ENCODE results near the gene RWDD3.

Gene RWDD3

GRCh38 chr1:95245029-95245428, 11.0 kb downstream of the RWDD3 start:
- no peak overlapping the region for H3K4me3 ChIP-seq (ENCODE audit: low read length)
- no peak for DNase-seq (ENCODE audit: low read depth)
- no peak for TF ChIP-seq CTCF (conservative IDR thresholded peaks at IDR 0.05; ENCODE audit: low read length)

- no peak overlapping the region for H3K4me3 ChIP-seq (ENCODE audit: low read length)
- no peak for TF ChIP-seq CTCF (conservative IDR thresholded peaks at IDR 0.05; ENCODE audit: low read length)
- DNase-seq (ENCODE audit: low read depth), result no peak
Measured at GRCh38 chr1:95246511-95246910, 12.5 kb downstream of the RWDD3 start.

- DNase-seq (ENCODE audit: low read depth), result no peak
- H3K4me3 ChIP-seq (ENCODE audit: low read length), result no peak overlapping the region
- TF ChIP-seq CTCF (conservative IDR thresholded peaks at IDR 0.05; ENCODE audit: low read length), result no peak
Measured at GRCh38 chr1:95247607-95248006, 13.6 kb downstream of the RWDD3 start.

GRCh38 chr1:95249916-95250315, 15.9 kb downstream of the RWDD3 start:
- no peak for TF ChIP-seq CTCF (conservative IDR thresholded peaks at IDR 0.05; ENCODE audit: low read length)

GRCh38 chr1:95252422-95252821, 18.4 kb downstream of the RWDD3 start:
- no peak for TF ChIP-seq CTCF (conservative IDR thresholded peaks at IDR 0.05; ENCODE audit: low read length)
- no peak overlapping the region for H3K4me3 ChIP-seq (ENCODE audit: low read length)
- DNase-seq (ENCODE audit: low read depth), result no peak

More at GRCh38 chr1:95249916-95250315, 15.9 kb downstream of the RWDD3 start:
- H3K4me3 ChIP-seq (ENCODE audit: low read length), result no peak overlapping the region
- DNase-seq (ENCODE audit: low read depth), result no peak

GRCh38 chr1:95254959-95255358, 20.9 kb downstream of the RWDD3 start:
- H3K4me3 ChIP-seq (ENCODE audit: low read length), result no peak overlapping the region
- TF ChIP-seq CTCF (conservative IDR thresholded peaks at IDR 0.05; ENCODE audit: low read length), result no peak
- no peak for DNase-seq (ENCODE audit: low read depth)

GRCh38 chr1:95255826-95256225, 21.8 kb downstream of the RWDD3 start:
- no peak for DNase-seq (ENCODE audit: low read depth)
- TF ChIP-seq CTCF (conservative IDR thresholded peaks at IDR 0.05; ENCODE audit: low read length), result no peak
- no peak overlapping the region for H3K4me3 ChIP-seq (ENCODE audit: low read length)

Measured in AG10803 (cell line).